Activated CD8-positive, alpha-beta T cell treated with anti-CD3 and anti-CD28 coated beads, Interleukin-2, amount 10 ng/mL, durations not matched to agents 7 days and 5 days (primary cell): ENCODE data around the gene SHC3. TPM values are rescaled to one million over a fixed set of nuclear protein-coding genes. Genes with fewer than 3 reads are reported as not detected.

Source experiments
- ATAC-seq: fragments of 150-1000 bp; cut with Tn5 transposase; one replicate; pipeline ENCODE4 v1.10.0; 2021; ENCODE audit warnings: moderate library complexity
- CTCF ChIA-PET: fragments of 350-600 bp; sonication (Branson Sonifier 250); formaldehyde crosslinking; loops from one replicate; lab custom pipeline; 2021; ENCODE audit warnings: antibody characterized with exemption; lab: Charles Lee
- POLR2A ChIA-PET: fragments of 350-600 bp; sonication (Branson Sonifier 250); formaldehyde crosslinking; loops from one replicate; lab custom pipeline; 2021; ENCODE audit warnings: antibody characterized with exemption; lab: Charles Lee
- DNase-seq: peaks from one replicate; pipeline ENCODE4 v3.0.0-alpha.2; 2020
- H3K27ac Mint-ChIP-seq: one replicate; pipeline ENCODE4 v1.8.0; 2021; ENCODE audit warnings: mild to moderate bottlenecking, mixed read lengths
- H3K27me3 Mint-ChIP-seq: one replicate; pipeline ENCODE4 v1.8.0; 2021; ENCODE audit warnings: low read depth, mixed read lengths
- H3K36me3 Mint-ChIP-seq: one replicate; pipeline ENCODE4 v1.8.0; 2021; ENCODE audit warnings: low read depth, mixed read lengths
- H3K4me1 Mint-ChIP-seq: one replicate; pipeline ENCODE4 v1.8.0; 2021; ENCODE audit warnings: low read depth, mixed read lengths
- H3K4me3 Mint-ChIP-seq: one replicate; pipeline ENCODE4 v1.8.0; 2021; ENCODE audit warnings: mild to moderate bottlenecking, mixed read lengths
- H3K9me3 Mint-ChIP-seq: one replicate; pipeline ENCODE4 v1.8.0; 2022; ENCODE audit warnings: mixed read lengths; ENCODE audit not compliant: insufficient read depth
- total RNA-seq, 2 experiments: library from RNA; stranded (reverse); gene quantifications; one replicate each; pipeline ENCODE4 v1.2.3, GENCODE V29; 2021

The SHC3 gene
- total RNA-seq, 2 experiments from 2014 or later = not detected

GRCh38 chr9:89042984-89043383 is 135.6 kb downstream of the SHC3 start:
- H3K27me3 Mint-ChIP-seq = peaks cover 2% of the 10 kb centered on the region
- ATAC-seq = no peak
- CTCF ChIA-PET = no interaction called here
- H3K4me3 Mint-ChIP-seq = no peak overlapping the region
- H3K36me3 Mint-ChIP-seq = no peaks in the 10 kb centered on the region
- no peaks in the 10 kb centered on the region for H3K4me1 Mint-ChIP-seq
- DNase-seq = no peak
- POLR2A ChIA-PET = interaction anchor here (0.8 kb wide), 1 partner anchor 1831 kb away, joined by 3 read pairs; no protein-coding TSS in a partner anchor
- H3K9me3 Mint-ChIP-seq = no peaks in the 10 kb centered on the region
- no peak overlapping the region for H3K27ac Mint-ChIP-seq

GRCh38 chr9:89039664-89040063 is 139.0 kb downstream of the SHC3 start:
- H3K4me3 Mint-ChIP-seq = no peak overlapping the region
- H3K27me3 Mint-ChIP-seq = peaks cover 10% of the 10 kb centered on the region
- no peak for DNase-seq
- ATAC-seq = no peak
- no peaks in the 10 kb centered on the region for H3K9me3 Mint-ChIP-seq
- H3K4me1 Mint-ChIP-seq = no peaks in the 10 kb centered on the region
- ChIA-PET CTCF (no interaction called here), POLR2A (no interaction called here)
- no peaks in the 10 kb centered on the region for H3K36me3 Mint-ChIP-seq
- no peak overlapping the region for H3K27ac Mint-ChIP-seq

GRCh38 chr9:89039104-89039465 is 139.5 kb downstream of the SHC3 start:
- DNase-seq (no peak), ATAC-seq (no peak)
- Mint-ChIP-seq H3K4me3 (no peak overlapping the region), H3K9me3 (no peaks in the 10 kb centered on the region), H3K27me3 (peaks cover 11% of the 10 kb centered on the region), H3K36me3 (no peaks in the 10 kb centered on the region), H3K4me1 (no peaks in the 10 kb centered on the region), H3K27ac (no peak overlapping the region)
- POLR2A ChIA-PET = no interaction called here
- CTCF ChIA-PET = no interaction called here

GRCh38 chr9:89038382-89039103 is 140.1 kb downstream of the SHC3 start:
- H3K9me3 Mint-ChIP-seq = no peaks in the 10 kb centered on the region
- H3K27ac Mint-ChIP-seq = no peak overlapping the region
- H3K4me3 Mint-ChIP-seq = no peak overlapping the region
- ChIA-PET CTCF (no interaction called here), POLR2A (no interaction called here)
- no peaks in the 10 kb centered on the region for H3K4me1 Mint-ChIP-seq
- peaks cover 14% of the 10 kb centered on the region for H3K27me3 Mint-ChIP-seq
- no peak for ATAC-seq
- no peaks in the 10 kb centered on the region for H3K36me3 Mint-ChIP-seq
- no peak for DNase-seq

GRCh38 chr9:89037891-89038290 is 140.7 kb downstream of the SHC3 start:
- CTCF ChIA-PET = no interaction called here
- DNase-seq (no peak), ATAC-seq (no peak)
- H3K27ac Mint-ChIP-seq = no peak overlapping the region
- H3K36me3 Mint-ChIP-seq = no peaks in the 10 kb centered on the region
- H3K27me3 Mint-ChIP-seq = peaks cover 17% of the 10 kb centered on the region
- H3K4me3 Mint-ChIP-seq = no peak overlapping the region
- POLR2A ChIA-PET = no interaction called here
- no peaks in the 10 kb centered on the region for H3K9me3 Mint-ChIP-seq
- H3K4me1 Mint-ChIP-seq = no peaks in the 10 kb centered on the region

GRCh38 chr9:89037346-89037745 is 141.3 kb downstream of the SHC3 start:
- Mint-ChIP-seq H3K4me3 (no peak overlapping the region), H3K27ac (no peak overlapping the region), H3K27me3 (peaks cover 17% of the 10 kb centered on the region), H3K4me1 (no peaks in the 10 kb centered on the region), H3K9me3 (no peaks in the 10 kb centered on the region), H3K36me3 (no peaks in the 10 kb centered on the region)
- ATAC-seq (no peak), DNase-seq (no peak)
- ChIA-PET POLR2A (no interaction called here), CTCF (no interaction called here)

- Mint-ChIP-seq H3K27me3 (peaks cover 19% of the 10 kb centered on the region), H3K4me3 (no peak overlapping the region), H3K36me3 (no peaks in the 10 kb centered on the region), H3K27ac (no peak overlapping the region), H3K4me1 (no peaks in the 10 kb centered on the region), H3K9me3 (no peaks in the 10 kb centered on the region)
- ATAC-seq (no peak), DNase-seq (no peak)
- CTCF ChIA-PET = no interaction called here
- POLR2A ChIA-PET = no interaction called here
Measured at GRCh38 chr9:89036891-89037290, 141.7 kb downstream of the SHC3 start.

GRCh38 chr9:89036383-89036782 is 142.2 kb downstream of the SHC3 start:
- Mint-ChIP-seq H3K27me3 (peaks cover 19% of the 10 kb centered on the region), H3K9me3 (no peaks in the 10 kb centered on the region)

GRCh38 chr9:89032661-89033060 is 146.0 kb downstream of the SHC3 start:
- POLR2A ChIA-PET = no interaction called here
- no peak overlapping the region for H3K4me3 Mint-ChIP-seq
- DNase-seq = no peak
- H3K9me3 Mint-ChIP-seq = peaks cover 10% of the 10 kb centered on the region
- H3K4me1 Mint-ChIP-seq = no peaks in the 10 kb centered on the region
- peaks cover 25% of the 10 kb centered on the region for H3K27me3 Mint-ChIP-seq
- ATAC-seq = no peak
- no peaks in the 10 kb centered on the region for H3K36me3 Mint-ChIP-seq
- H3K27ac Mint-ChIP-seq = no peak overlapping the region
- CTCF ChIA-PET = no interaction called here

More at GRCh38 chr9:89036383-89036782, 142.2 kb downstream of the SHC3 start:
- DNase-seq (no peak), ATAC-seq (no peak)
- POLR2A ChIA-PET = no interaction called here
- no peak overlapping the region for H3K4me3 Mint-ChIP-seq
- CTCF ChIA-PET = no interaction called here
- no peaks in the 10 kb centered on the region for H3K36me3 Mint-ChIP-seq
- no peak overlapping the region for H3K27ac Mint-ChIP-seq
- no peaks in the 10 kb centered on the region for H3K4me1 Mint-ChIP-seq

GRCh38 chr9:89032173-89032572 is 146.4 kb downstream of the SHC3 start:
- Mint-ChIP-seq H3K36me3 (no peaks in the 10 kb centered on the region), H3K9me3 (peaks cover 10% of the 10 kb centered on the region), H3K4me3 (no peak overlapping the region), H3K4me1 (no peaks in the 10 kb centered on the region), H3K27me3 (peaks cover 26% of the 10 kb centered on the region), H3K27ac (no peak overlapping the region)
- CTCF ChIA-PET = no interaction called here
- DNase-seq = no peak
- no peak for ATAC-seq
- POLR2A ChIA-PET = no interaction called here

GRCh38 chr9:89029788-89030187 is 148.8 kb downstream of the SHC3 start:
- ChIA-PET CTCF (no interaction called here), POLR2A (no interaction called here)
- no peak for ATAC-seq
- Mint-ChIP-seq H3K27me3 (peaks cover 18% of the 10 kb centered on the region), H3K4me1 (no peaks in the 10 kb centered on the region), H3K27ac (no peak overlapping the region), H3K36me3 (no peaks in the 10 kb centered on the region), H3K9me3 (peaks cover 10% of the 10 kb centered on the region), H3K4me3 (no peak overlapping the region)
- no peak for DNase-seq

GRCh38 chr9:89026876-89027275 is 151.7 kb downstream of the SHC3 start:
- H3K4me3 Mint-ChIP-seq = no peak overlapping the region
- no peak for ATAC-seq
- no peak for DNase-seq
- H3K27ac Mint-ChIP-seq = no peak overlapping the region
- POLR2A ChIA-PET = no interaction called here
- peaks cover 10% of the 10 kb centered on the region for H3K9me3 Mint-ChIP-seq
- CTCF ChIA-PET = no interaction called here
- H3K4me1 Mint-ChIP-seq = no peaks in the 10 kb centered on the region
- H3K36me3 Mint-ChIP-seq = no peaks in the 10 kb centered on the region
- peaks cover 9% of the 10 kb centered on the region for H3K27me3 Mint-ChIP-seq

GRCh38 chr9:89025553-89025952 is 153.1 kb downstream of the SHC3 start:
- Mint-ChIP-seq H3K36me3 (no peaks in the 10 kb centered on the region), H3K9me3 (peaks cover 7% of the 10 kb centered on the region), H3K27ac (no peak overlapping the region), H3K27me3 (peaks cover 6% of the 10 kb centered on the region), H3K4me3 (no peak overlapping the region), H3K4me1 (no peaks in the 10 kb centered on the region)
- DNase-seq = no peak
- ChIA-PET CTCF (no interaction called here), POLR2A (no interaction called here)
- ATAC-seq = no peak
